Lower leg skin (tissue), 3 donors: ENCODE results near the gene PSMD6.

Experiments used
- CTCF ChIP-seq, 3 donors: fragments of 450-650 bp; IDR thresholded peaks; one replicate each; pipeline ENCODE4 v1.5.1; 2016; ENCODE audit warnings: antibody characterized with exemption in 3 of 3, mild to moderate bottlenecking in 3 of 3, moderate library complexity in 2 of 3
- POLR2A ChIP-seq, 2 donors: fragments of 450-650 bp; IDR thresholded peaks; one replicate each; pipeline ENCODE4 v1.6.1; 2016 to 2017; ENCODE audit warnings: antibody characterized with exemption in 2 of 2, mild to moderate bottlenecking in 1 of 2, moderate library complexity in 1 of 2

GRCh38 chr3:63972196-63972595 lies 51.1 kb downstream of the PSMD6 start:
- TF ChIP-seq CTCF (IDR thresholded peaks at IDR 0.05) = no peak
- TF ChIP-seq POLR2A (IDR thresholded peaks at IDR 0.05) = no peak
